ENCODE data around the gene CAMTA1.

DNA sequence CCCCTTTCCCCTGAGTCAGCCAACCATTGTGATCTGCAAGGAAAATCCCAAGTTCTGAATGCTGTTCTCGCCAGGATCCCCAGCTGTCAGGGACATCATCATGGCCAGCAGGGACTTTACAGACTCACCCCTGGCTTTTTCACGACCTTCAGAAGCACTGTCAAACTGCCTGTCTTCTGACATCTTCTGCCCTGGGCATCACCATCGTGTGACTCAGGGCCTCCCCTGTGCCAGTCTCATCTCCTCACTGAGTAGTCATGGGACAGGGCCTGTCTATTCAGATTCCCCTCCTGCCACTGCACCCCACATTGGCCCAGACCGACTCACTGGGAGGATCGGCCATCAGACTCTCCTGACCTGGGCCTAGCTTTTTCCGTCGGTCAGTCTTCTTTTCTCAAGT is 913.4 kb downstream of the CAMTA1 start:
- TF ChIP-seq CSRNP3 (CRISPR knock-in tag; IDR thresholded peaks at IDR 0.05) (no peak), ZNF8 (CRISPR knock-in tag; IDR thresholded peaks at IDR 0.05) (no peak), PATZ1 (CRISPR knock-in tag; IDR thresholded peaks at IDR 0.05; ENCODE audit: borderline replicate concordance) (no peak), GLIS3 (CRISPR knock-in tag; IDR thresholded peaks at IDR 0.05) (no peak), PPARA (CRISPR knock-in tag; IDR thresholded peaks at IDR 0.05; ENCODE audit: borderline replicate concordance) (no peak), CSDC2 (CRISPR knock-in tag; IDR thresholded peaks at IDR 0.05) (no peak), OSR1 (CRISPR knock-in tag; IDR thresholded peaks at IDR 0.05) (no peak), TOX (CRISPR knock-in tag; IDR thresholded peaks at IDR 0.05; ENCODE audit: borderline replicate concordance) (no peak)
